ENCODE data around the gene SELE.

The SELE gene

GRCh38 chr1:169733924-169734323 is at the start of gene SELE:
TSS of gene SELE (minus strand) at chr1:169734079. CDS start at chr1:169733612, 467 bp downstream.
- no peak for DNase-seq

GRCh38 chr1:169782596-169782995 is 48.7 kb upstream of the SELE start:
- DNase-seq = no peak

GRCh38 chr1:169779970-169780369 is 46.1 kb upstream of the SELE start:
- DNase-seq = no peak

- DNase-seq = no peak
Observed at GRCh38 chr1:169779150-169779549, 45.3 kb upstream of the SELE start.

- DNase-seq = no peak
Observed at GRCh38 chr1:169776440-169776839, 42.6 kb upstream of the SELE start.

GRCh38 chr1:169768161-169768560 is 34.3 kb upstream of the SELE start:
- DNase-seq = no peak

GRCh38 chr1:169765580-169766331 is 31.9 kb upstream of the SELE start:
- no peak for DNase-seq

GRCh38 chr1:169764919-169765318 is 31.0 kb upstream of the SELE start:
- DNase-seq = no peak

- no peak for DNase-seq
Observed at GRCh38 chr1:169762699-169763098, 28.8 kb upstream of the SELE start.

GRCh38 chr1:169759038-169759437 is 25.2 kb upstream of the SELE start:
- DNase-seq = no peak

GRCh38 chr1:169753549-169753948 is 19.7 kb upstream of the SELE start:
- DNase-seq = no peak

- DNase-seq = no peak
Observed at GRCh38 chr1:169750041-169750440, 16.2 kb upstream of the SELE start.

- DNase-seq = no peak
Observed at GRCh38 chr1:169746550-169746949, 12.7 kb upstream of the SELE start.

GRCh38 chr1:169745015-169745861 is 11.4 kb upstream of the SELE start:
- DNase-seq = no peak

- DNase-seq = no peak
Observed at GRCh38 chr1:169741666-169742394, 8.0 kb upstream of the SELE start.

- DNase-seq = no peak
Observed at GRCh38 chr1:169739980-169740379, 6.1 kb upstream of the SELE start.

- DNase-seq = no peak
Observed at GRCh38 chr1:169731446-169731845, 2.4 kb downstream of the SELE start.

GRCh38 chr1:169729991-169730390 is 3.9 kb downstream of the SELE start:
- no peak for DNase-seq

- no peak for DNase-seq
Observed at GRCh38 chr1:169727307-169727706, 6.6 kb downstream of the SELE start.

GRCh38 chr1:169726851-169727250 is 7.0 kb downstream of the SELE start:
- DNase-seq = no peak

GRCh38 chr1:169725930-169726329 is 7.9 kb downstream of the SELE start:
- no peak for DNase-seq

GRCh38 chr1:169724168-169724567 is 9.7 kb downstream of the SELE start:
- DNase-seq = no peak

- no peak for DNase-seq
Observed at GRCh38 chr1:169723763-169724162, 10.1 kb downstream of the SELE start.

- DNase-seq = no peak
Observed at GRCh38 chr1:169722779-169723178, 11.1 kb downstream of the SELE start.

Data from DMS 273 treated with DMSO at 0.1 percent for 48 hours (cell line).